Fibroblast of the aortic adventitia (primary cell): ENCODE results near the gene ASIC4. TPM values are rescaled to one million over a fixed set of nuclear protein-coding genes. Genes with fewer than 3 reads are reported as not detected.

Experiments used
- DNase-seq: peaks from one replicate; pipeline ENCODE4 v3.0.0-alpha.2; 2010; ENCODE audit warnings: low read depth
- H3K4me3 ChIP-seq: 2 replicates; pipeline ENCODE4 v1.5.1; 2011; ENCODE audit warnings: low read depth, mild to moderate bottlenecking, control low read depth, low read length, moderate library complexity
- CTCF ChIP-seq: IDR thresholded peaks from 2 replicates; pipeline ENCODE4 v1.5.1; 2011; ENCODE audit warnings: mild to moderate bottlenecking, low read length, control low read depth, inconsistent platforms; ENCODE audit not compliant: insufficient read depth
- total RNA-seq: library from RNA; depleted of rRNA; stranded (reverse); fragments of >200 nt; gene quantifications from 2 replicates; pipeline ENCODE4 v1.2.3, GENCODE V29; 2012; ENCODE audit warnings: low replicate concordance

Gene ASIC4
- total RNA-seq, 1 donor, result not detected

GRCh38 chr2:219492575-219492974 is 21.7 kb upstream of the ASIC4 start:
- H3K4me3 ChIP-seq, result no peak overlapping the region
- no peak for TF ChIP-seq CTCF
- DNase-seq, result no peak

GRCh38 chr2:219493086-219493485 is 21.2 kb upstream of the ASIC4 start:
- DNase-seq, result no peak
- no peak for TF ChIP-seq CTCF
- H3K4me3 ChIP-seq, result no peak overlapping the region

- TF ChIP-seq CTCF, result no peak
- DNase-seq, result no peak
- H3K4me3 ChIP-seq, result no peak overlapping the region
Measured at GRCh38 chr2:219494952-219495530, 19.2 kb upstream of the ASIC4 start.

- peak; percentile 70 for DNase-seq
- no peak overlapping the region for H3K4me3 ChIP-seq
- peak; percentile 72 for TF ChIP-seq CTCF
Measured at GRCh38 chr2:219495531-219496122, 18.7 kb upstream of the ASIC4 start.

- no peak overlapping the region for H3K4me3 ChIP-seq
- no peak for DNase-seq
- TF ChIP-seq CTCF, result no peak
Measured at GRCh38 chr2:219496247-219496824, 17.9 kb upstream of the ASIC4 start.

- TF ChIP-seq CTCF, result no peak
- DNase-seq, result no peak
- H3K4me3 ChIP-seq, result no peak overlapping the region
Measured at GRCh38 chr2:219496825-219497494, 17.3 kb upstream of the ASIC4 start.
